G401 (cell line): ENCODE measurements around the gene TEKT3. TPM values are rescaled to one million over a fixed set of nuclear protein-coding genes. Genes with fewer than 3 reads are reported as not detected.
A peak's percentile ranks its signal among the peaks of the same experiment; 100 is the strongest.

Experiments
- DNase-seq: peaks from one replicate; pipeline ENCODE4 v3.0.0-alpha.2; 2015; ENCODE audit warnings: low spot score
- in situ Hi-C: cut with HindIII; loops from 2 replicates; pipeline ENCODE4 v1.10.0; 2016; ENCODE audit warnings: low sequenced_read_pairs, mixed read lengths
- total RNA-seq: library from RNA; depleted of rRNA; stranded (reverse); fragments of >200 nt; shearing (Covaris generic); gene quantifications from 2 replicates; pipeline ENCODE4 v1.2.3, GENCODE V29; 2014

Gene TEKT3
- total RNA-seq, 1 experiment from 2014 or later = not detected

- DNase-seq = no peak
- in situ Hi-C loops = no loop called here
Observed at GRCh38 chr17:15271741-15272140, 69.7 kb downstream of the TEKT3 start.

GRCh38 chr17:15270628-15271381 lies 70.6 kb downstream of the TEKT3 start:
- DNase-seq = no peak
- in situ Hi-C loops = no loop called here

- in situ Hi-C loops = no loop called here
- DNase-seq = no peak
Observed at GRCh38 chr17:15269780-15270089, 71.7 kb downstream of the TEKT3 start.

- in situ Hi-C loops = no loop called here
Observed at GRCh38 chr17:15269087-15269779, 72.2 kb downstream of the TEKT3 start.

GRCh38 chr17:15268461-15268860 lies 72.9 kb downstream of the TEKT3 start:
- in situ Hi-C loops = no loop called here
- DNase-seq = no peak

More at GRCh38 chr17:15269087-15269779, 72.2 kb downstream of the TEKT3 start:
- DNase-seq = no peak

GRCh38 chr17:15267996-15268395 lies 73.4 kb downstream of the TEKT3 start:
- no peak for DNase-seq
- in situ Hi-C loops = no loop called here

- no peak for DNase-seq
- in situ Hi-C loops = no loop called here
Observed at GRCh38 chr17:15266325-15267125, 74.9 kb downstream of the TEKT3 start.

- in situ Hi-C loops = no loop called here
- no peak for DNase-seq
Observed at GRCh38 chr17:15265131-15265530, 76.3 kb downstream of the TEKT3 start, which contains the start of gene PMP22. Gene PMP22, minus strand, starts transcription at chr17:15265326. Its CDS starts 4,599 bp downstream, at chr17:15260727.

GRCh38 chr17:15264542-15264941 lies 76.9 kb downstream of the TEKT3 start:
- no peak for DNase-seq
- in situ Hi-C loops = no loop called here

GRCh38 chr17:15263680-15264079 lies 77.7 kb downstream of the TEKT3 start:
- DNase-seq = no peak
- in situ Hi-C loops = no loop called here

- in situ Hi-C loops = no loop called here
- peak; percentile 54 for DNase-seq
Observed at GRCh38 chr17:15263206-15263579, 78.2 kb downstream of the TEKT3 start.

- in situ Hi-C loops = no loop called here
- peak; percentile 36 for DNase-seq
Observed at GRCh38 chr17:15262291-15263205, 78.8 kb downstream of the TEKT3 start.

GRCh38 chr17:15261802-15262290 lies 79.6 kb downstream of the TEKT3 start:
- in situ Hi-C loops = no loop called here
- peak; percentile 12 for DNase-seq

- peak; percentile 27 for DNase-seq
- in situ Hi-C loops = no loop called here
Observed at GRCh38 chr17:15261258-15261801, 80.1 kb downstream of the TEKT3 start.

- in situ Hi-C loops = no loop called here
Observed at GRCh38 chr17:15260376-15261257, 80.8 kb downstream of the TEKT3 start.

GRCh38 chr17:15257796-15258512 lies 83.4 kb downstream of the TEKT3 start:
- in situ Hi-C loops = no loop called here
- no peak for DNase-seq

More at GRCh38 chr17:15260376-15261257, 80.8 kb downstream of the TEKT3 start:
- peak; percentile 68 for DNase-seq

- DNase-seq = peak; percentile 80
- in situ Hi-C loops = no loop called here
Observed at GRCh38 chr17:15257258-15257788, 84.1 kb downstream of the TEKT3 start.
